Tibial nerve (tissue), 4 donors: ENCODE measurements around the gene CRIP2. TPM values are rescaled to one million over a fixed set of nuclear protein-coding genes. Genes with fewer than 3 reads are reported as not detected.

Experiments used
- DNase-seq, 2 donors: peaks; one replicate each; pipeline ENCODE4 v3.0.0-alpha.2; 2019; ENCODE audit warnings: low spot score in 2 of 2
- H3K27ac ChIP-seq, 4 donors: fragments of 200-600 bp; sonication (generic) in 3 of 4; one replicate each; pipeline ENCODE4 v1.5.1; 2017 to 2019; ENCODE audit warnings: mild to moderate bottlenecking in 1 of 4
- H3K27me3 ChIP-seq, 2 donors: fragments of 200-600 bp; sonication (generic) in 1 of 2; one replicate each; pipeline versions ENCODE4 v1.5.1 to v1.6.0; 2017 to 2019
- H3K36me3 ChIP-seq, 3 donors: fragments of 200-600 bp; sonication (generic); one replicate each; pipeline ENCODE4 v1.5.1; 2018 to 2019
- H3K4me1 ChIP-seq, 4 donors: fragments of 200-600 bp; sonication (generic) in 3 of 4; one replicate each; pipeline ENCODE4 v1.5.1; 2017 to 2019
- H3K4me3 ChIP-seq, 4 donors: fragments of 200-600 bp; sonication (generic) in 3 of 4; one replicate each; pipeline ENCODE4 v1.5.1; 2017 to 2019; ENCODE audit warnings: mild to moderate bottlenecking in 1 of 4, moderate library complexity in 1 of 4
- H3K9me3 ChIP-seq, 4 donors: fragments of 200-600 bp; sonication (generic) in 3 of 4; one replicate each; pipeline ENCODE4 v1.5.1; 2017 to 2019
- EP300 ChIP-seq, 2 donors: sonication (generic); formaldehyde crosslinking; IDR thresholded peaks; one replicate each; pipeline ENCODE4 v1.6.1; 2017; ENCODE audit warnings: antibody characterized with exemption in 2 of 2, mild to moderate bottlenecking in 1 of 2
- POLR2A ChIP-seq, 2 donors: fragments of 450-650 bp; IDR thresholded peaks; one replicate each; pipeline ENCODE4 v1.6.1; 2017; ENCODE audit warnings: antibody characterized with exemption in 2 of 2, mild to moderate bottlenecking in 2 of 2, moderate library complexity in 2 of 2
- WGBS, 2 donors: methylation state at CpG; one replicate each; pipeline ENCODE4 v1.1.5; 2018; 5-methylcytosine and 5-hydroxymethylcytosine counted together
- total RNA-seq, 4 donors: library from RNA; depleted of rRNA; stranded (reverse); fragments of >200 nt; gene quantifications; one replicate each; pipeline ENCODE4 v1.1.0, GENCODE V29; 2016
- TF ChIP-seq, protein P1 (sequence below), 5 experiments: fragments of 200-600 bp in 3 of 5; fragments of 450-650 bp in 2 of 5; sonication (generic) in 3 of 5; IDR thresholded peaks; one replicate each; pipeline ENCODE4 v1.5.1; 2016 to 2019; ENCODE audit warnings: antibody characterized with exemption in 5 of 5, mild to moderate bottlenecking in 3 of 5, moderate library complexity in 2 of 5

CRIP2 gene
- total RNA-seq, 4 donors from 2014 or later, result 161 to 268 (median 208) TPM

DNA sequence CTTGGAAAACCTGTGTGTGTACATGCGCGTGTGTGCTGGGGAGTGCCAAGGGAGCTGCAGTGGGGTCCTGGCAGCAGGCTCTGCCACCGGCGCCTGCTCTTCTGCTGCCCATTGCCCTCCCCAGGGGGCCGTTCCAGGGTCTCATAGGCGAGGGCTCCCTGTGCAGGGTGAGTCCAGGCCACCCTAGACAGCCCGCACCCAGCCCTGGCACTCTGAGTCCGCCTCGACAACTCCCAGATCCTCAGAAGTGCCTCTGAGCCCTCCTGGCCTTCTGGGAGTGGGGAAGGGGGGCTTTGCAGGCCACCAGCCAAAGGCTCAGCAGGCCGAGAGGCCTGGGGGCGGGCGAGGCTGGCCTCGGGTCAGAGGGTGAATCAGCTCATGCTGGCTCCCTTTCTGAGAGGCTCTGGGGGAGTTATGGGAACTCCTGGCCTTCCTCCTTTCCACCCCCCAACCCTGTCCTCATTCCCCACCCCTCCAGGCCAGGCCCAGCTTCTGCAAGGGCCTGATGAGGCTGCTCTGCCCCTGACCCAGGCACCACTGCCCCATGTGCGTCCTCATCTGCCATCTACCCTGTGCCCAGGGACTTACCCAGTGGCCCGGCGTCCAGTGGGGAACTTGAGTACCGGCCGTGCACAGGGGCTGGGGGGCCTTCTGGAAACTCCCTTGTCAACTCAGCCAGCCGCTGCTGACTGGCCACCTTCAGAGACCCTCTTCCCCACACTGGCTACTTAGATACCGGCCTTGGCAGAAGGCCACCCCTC is 14.3 kb downstream of the CRIP2 start:
- DNase-seq, result no peak
- WGBS, 2 donors, result 35 to 41% methylated on average over 11 to 20 of the region's 20 CpGs
- Histone ChIP-seq H3K4me1 (peaks cover 0 to 81% (median 54%) of the 10 kb centered on the region in 4 donors), H3K36me3 (peaks cover 0 to 14% (median 0%) of the 10 kb centered on the region in 3 donors), H3K9me3 (no peaks in the 10 kb centered on the region), H3K27ac (peak overlapping the region; percentile 89 to 99 (median 96)), H3K27me3 (peaks cover 0 to 15% of the 10 kb centered on the region in 2 donors), H3K4me3 (peak overlapping the region; percentile 51 to 88 (median 70))
- TF ChIP-seq, protein P1, sequence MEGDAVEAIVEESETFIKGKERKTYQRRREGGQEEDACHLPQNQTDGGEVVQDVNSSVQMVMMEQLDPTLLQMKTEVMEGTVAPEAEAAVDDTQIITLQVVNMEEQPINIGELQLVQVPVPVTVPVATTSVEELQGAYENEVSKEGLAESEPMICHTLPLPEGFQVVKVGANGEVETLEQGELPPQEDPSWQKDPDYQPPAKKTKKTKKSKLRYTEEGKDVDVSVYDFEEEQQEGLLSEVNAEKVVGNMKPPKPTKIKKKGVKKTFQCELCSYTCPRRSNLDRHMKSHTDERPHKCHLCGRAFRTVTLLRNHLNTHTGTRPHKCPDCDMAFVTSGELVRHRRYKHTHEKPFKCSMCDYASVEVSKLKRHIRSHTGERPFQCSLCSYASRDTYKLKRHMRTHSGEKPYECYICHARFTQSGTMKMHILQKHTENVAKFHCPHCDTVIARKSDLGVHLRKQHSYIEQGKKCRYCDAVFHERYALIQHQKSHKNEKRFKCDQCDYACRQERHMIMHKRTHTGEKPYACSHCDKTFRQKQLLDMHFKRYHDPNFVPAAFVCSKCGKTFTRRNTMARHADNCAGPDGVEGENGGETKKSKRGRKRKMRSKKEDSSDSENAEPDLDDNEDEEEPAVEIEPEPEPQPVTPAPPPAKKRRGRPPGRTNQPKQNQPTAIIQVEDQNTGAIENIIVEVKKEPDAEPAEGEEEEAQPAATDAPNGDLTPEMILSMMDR (IDR thresholded peaks at IDR 0.05), result no peak
- TF ChIP-seq EP300 (IDR thresholded peaks at IDR 0.05) (no peak), POLR2A (IDR thresholded peaks at IDR 0.05) (no peak)

DNA sequence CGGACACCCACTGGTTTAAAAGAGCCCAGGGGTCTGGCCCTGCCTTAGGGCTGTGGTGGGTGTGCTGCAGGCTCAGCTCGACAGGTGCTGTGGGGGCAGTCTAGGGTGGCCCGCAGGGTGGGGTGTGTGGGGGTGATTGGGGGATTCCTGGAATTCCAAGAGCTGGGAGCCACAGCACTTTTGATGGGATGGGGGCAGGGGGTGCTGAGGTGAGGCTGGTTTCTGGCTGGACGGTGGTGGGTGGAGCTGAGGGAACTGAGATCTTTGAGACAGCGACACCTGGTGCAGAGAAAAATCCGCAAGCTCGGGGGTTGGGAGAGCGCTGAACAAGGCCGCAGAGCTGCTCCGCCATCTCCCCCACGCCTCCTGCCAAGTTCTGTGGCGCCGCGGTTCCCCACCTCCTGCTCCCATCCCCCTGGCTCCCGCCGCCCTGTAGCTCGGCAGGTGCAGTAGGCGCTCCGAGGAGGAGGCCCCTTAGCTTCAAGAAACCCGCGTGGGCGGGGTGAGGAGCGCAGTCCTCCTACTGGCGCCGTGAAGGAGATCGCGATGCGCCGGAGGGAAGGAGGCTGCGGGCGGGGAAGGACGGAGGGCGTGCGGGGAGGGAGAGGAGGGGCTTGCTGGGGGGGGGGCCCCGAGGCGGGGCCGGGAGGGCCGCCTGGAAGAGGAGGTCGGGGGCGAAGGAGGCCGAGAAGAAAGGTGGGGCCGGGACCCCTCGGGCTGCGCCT is 15.1 kb downstream of the CRIP2 start:
- H3K36me3 ChIP-seq, result peaks cover 0 to 21% (median 0%) of the 10 kb centered on the region in 3 donors
- TF ChIP-seq EP300 (IDR thresholded peaks at IDR 0.05) (peak in 1 of 2 donors; percentile 30), POLR2A (IDR thresholded peaks at IDR 0.05) (peak in 1 of 2 donors; percentile 30)
- TF ChIP-seq, protein P1 (IDR thresholded peaks at IDR 0.05), result peak; percentile 53 to 87 (median 62)
- peak; percentile 82 to 93 for DNase-seq
- H3K9me3 ChIP-seq, result no peaks in the 10 kb centered on the region
- H3K4me1 ChIP-seq, result peaks cover 0 to 73% (median 52%) of the 10 kb centered on the region in 4 donors
- peak overlapping the region; percentile 89 to 99 (median 96) for H3K27ac ChIP-seq
- WGBS, 2 donors, result 1 to 2% methylated on average over 42 to 43 of the region's 44 CpGs
- H3K27me3 ChIP-seq, result peaks cover 0 to 15% of the 10 kb centered on the region in 2 donors
- H3K4me3 ChIP-seq, result peak overlapping the region; percentile 51 to 88 (median 70)

GRCh38 chr14:105490267-105490571 is 15.6 kb downstream of the CRIP2 start:
- Histone ChIP-seq H3K4me3 (peak overlapping the region; percentile 51 to 88 (median 70)), H3K36me3 (peaks cover 0 to 21% (median 0%) of the 10 kb centered on the region in 3 donors), H3K4me1 (peaks cover 0 to 68% (median 50%) of the 10 kb centered on the region in 4 donors), H3K9me3 (no peaks in the 10 kb centered on the region), H3K27me3 (peaks cover 0 to 15% of the 10 kb centered on the region in 2 donors), H3K27ac (peak overlapping the region; percentile 89 to 99 (median 96))
- TF ChIP-seq POLR2A (IDR thresholded peaks at IDR 0.05) (no peak), EP300 (IDR thresholded peaks at IDR 0.05) (no peak)
- TF ChIP-seq, protein P1 (IDR thresholded peaks at IDR 0.05), result no peak
- DNase-seq, result no peak
- WGBS, 2 donors, result 0 to 3% methylated on average over 2 to 12 of the region's 33 CpGs

GRCh38 chr14:105490572-105491365 is 16.1 kb downstream of the CRIP2 start, which contains the start of gene TEDC1:
Gene TEDC1, plus strand, starts transcription at chr14:105491246. Its CDS starts 130 bp downstream, at chr14:105491376.
- H3K4me1 ChIP-seq, result peaks cover 0 to 63% (median 45%) of the 10 kb centered on the region in 4 donors
- WGBS, 2 donors, result 0 to 1% methylated on average over 42 to 52 of the region's 94 CpGs

More at GRCh38 chr14:105490572-105491365, 16.1 kb downstream of the CRIP2 start, which contains the start of gene TEDC1:
- Histone ChIP-seq H3K27me3 (peaks cover 0 to 14% of the 10 kb centered on the region in 2 donors), H3K27ac (peak within 1 kb of the TSS; percentile 89 to 99 (median 96)), H3K9me3 (no peaks in the 10 kb centered on the region), H3K4me3 (peak within 1 kb of the TSS; percentile 51 to 92 (median 80)), H3K36me3 (peaks cover 0 to 21% (median 0%) of the 10 kb centered on the region in 3 donors)
- DNase-seq, result peak; percentile 99 to 100
- peak; percentile 63 to 71 for TF ChIP-seq POLR2A (IDR thresholded peaks at IDR 0.05)
- peak; percentile 79 to 87 for TF ChIP-seq EP300 (IDR thresholded peaks at IDR 0.05)
- TF ChIP-seq, protein P1 (IDR thresholded peaks at IDR 0.05), result peak; percentile 75 to 100 (median 97)
